ENCODE data around the gene CACNA1D.

The CACNA1D gene

DNA sequence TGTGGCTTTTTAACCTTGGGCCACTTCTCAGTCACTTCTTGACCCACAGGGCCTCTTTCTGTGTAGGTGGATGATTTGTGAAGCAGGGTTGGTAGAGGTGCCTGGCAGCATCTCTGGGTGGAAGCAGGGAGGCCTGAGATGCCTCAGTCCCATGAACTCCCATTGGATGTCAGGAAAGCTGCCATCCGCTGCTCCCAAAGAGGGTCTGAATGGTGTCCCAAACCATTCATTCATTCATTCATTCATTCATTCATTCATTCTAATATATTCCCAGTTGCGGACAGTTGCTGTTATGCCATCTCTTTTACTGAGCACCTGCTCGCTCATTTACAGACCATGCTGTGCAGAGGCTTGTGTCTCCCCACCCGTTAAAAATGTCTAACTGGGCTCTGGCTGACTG, 253.1 kb downstream of the CACNA1D start:
- H3K27ac ChIP-seq = no peak overlapping the region
- TF ChIP-seq, protein P1, sequence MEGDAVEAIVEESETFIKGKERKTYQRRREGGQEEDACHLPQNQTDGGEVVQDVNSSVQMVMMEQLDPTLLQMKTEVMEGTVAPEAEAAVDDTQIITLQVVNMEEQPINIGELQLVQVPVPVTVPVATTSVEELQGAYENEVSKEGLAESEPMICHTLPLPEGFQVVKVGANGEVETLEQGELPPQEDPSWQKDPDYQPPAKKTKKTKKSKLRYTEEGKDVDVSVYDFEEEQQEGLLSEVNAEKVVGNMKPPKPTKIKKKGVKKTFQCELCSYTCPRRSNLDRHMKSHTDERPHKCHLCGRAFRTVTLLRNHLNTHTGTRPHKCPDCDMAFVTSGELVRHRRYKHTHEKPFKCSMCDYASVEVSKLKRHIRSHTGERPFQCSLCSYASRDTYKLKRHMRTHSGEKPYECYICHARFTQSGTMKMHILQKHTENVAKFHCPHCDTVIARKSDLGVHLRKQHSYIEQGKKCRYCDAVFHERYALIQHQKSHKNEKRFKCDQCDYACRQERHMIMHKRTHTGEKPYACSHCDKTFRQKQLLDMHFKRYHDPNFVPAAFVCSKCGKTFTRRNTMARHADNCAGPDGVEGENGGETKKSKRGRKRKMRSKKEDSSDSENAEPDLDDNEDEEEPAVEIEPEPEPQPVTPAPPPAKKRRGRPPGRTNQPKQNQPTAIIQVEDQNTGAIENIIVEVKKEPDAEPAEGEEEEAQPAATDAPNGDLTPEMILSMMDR (IDR thresholded peaks at IDR 0.05) = no peak
- TF ChIP-seq ZFX (IDR thresholded peaks at IDR 0.05; ENCODE audit: borderline replicate concordance) = no peak

DNA sequence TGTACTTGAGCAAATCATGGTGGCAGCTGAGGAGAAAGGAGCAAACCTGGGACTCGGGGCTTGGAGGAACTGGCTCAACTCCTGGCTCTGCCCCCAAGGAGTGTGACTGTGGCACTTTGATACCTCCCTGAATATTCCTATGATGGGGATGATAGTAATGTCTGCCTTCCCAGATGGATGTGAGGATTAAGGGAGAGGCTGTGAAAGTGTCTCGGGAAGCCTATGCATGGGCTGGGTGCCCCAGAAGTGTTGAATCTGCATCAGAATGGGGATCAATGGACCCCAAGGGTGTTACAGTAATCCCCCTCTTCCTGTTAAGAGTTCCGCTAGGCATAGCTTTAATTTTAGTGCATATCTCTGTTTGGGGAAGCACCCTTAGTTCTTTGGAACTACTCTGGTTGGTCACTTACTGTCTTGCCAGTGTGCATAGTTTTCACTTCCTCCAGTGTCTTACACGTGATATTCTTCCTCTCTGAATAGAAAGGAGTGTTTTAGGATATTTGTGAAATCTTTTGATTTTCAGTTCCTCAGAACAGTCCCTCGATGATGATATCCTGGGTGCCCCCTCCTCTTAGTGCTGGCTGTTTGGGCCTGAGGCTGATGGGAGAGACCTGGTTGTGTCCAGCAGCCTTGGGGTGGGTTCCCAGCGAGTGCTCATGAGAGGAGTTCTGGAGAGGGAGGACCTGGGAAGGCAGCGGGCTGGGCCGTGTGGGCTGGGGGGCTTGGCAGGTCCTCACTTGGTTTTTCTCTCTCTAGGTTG, 254.3 kb downstream of the CACNA1D start:
- no peak overlapping the region for H3K27ac ChIP-seq
- TF ChIP-seq, protein P1 (IDR thresholded peaks at IDR 0.05) = no peak
- TF ChIP-seq ZFX (IDR thresholded peaks at IDR 0.05; ENCODE audit: borderline replicate concordance) = no peak

DNA sequence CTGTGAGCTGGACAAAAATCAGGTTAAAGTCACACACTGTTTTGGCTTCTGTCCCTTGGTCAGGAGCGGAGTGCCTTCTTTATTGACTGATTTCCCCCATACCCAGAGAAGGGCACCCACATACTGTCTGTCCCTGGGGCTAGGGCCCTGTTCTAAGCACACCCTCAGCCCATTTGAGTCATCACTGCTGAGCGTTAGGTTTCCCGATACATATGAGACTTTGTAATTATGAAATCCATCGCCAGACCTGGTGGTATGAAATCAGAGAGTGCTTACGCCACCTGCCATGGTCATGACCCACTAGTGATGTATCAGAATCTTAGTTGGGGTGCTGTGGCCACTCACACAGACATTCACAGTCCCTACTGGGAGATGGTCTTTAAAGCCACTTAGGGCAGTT, 255.0 kb downstream of the CACNA1D start:
- TF ChIP-seq, protein P1 (IDR thresholded peaks at IDR 0.05) = no peak
- TF ChIP-seq ZFX (IDR thresholded peaks at IDR 0.05; ENCODE audit: borderline replicate concordance) = no peak

DNA sequence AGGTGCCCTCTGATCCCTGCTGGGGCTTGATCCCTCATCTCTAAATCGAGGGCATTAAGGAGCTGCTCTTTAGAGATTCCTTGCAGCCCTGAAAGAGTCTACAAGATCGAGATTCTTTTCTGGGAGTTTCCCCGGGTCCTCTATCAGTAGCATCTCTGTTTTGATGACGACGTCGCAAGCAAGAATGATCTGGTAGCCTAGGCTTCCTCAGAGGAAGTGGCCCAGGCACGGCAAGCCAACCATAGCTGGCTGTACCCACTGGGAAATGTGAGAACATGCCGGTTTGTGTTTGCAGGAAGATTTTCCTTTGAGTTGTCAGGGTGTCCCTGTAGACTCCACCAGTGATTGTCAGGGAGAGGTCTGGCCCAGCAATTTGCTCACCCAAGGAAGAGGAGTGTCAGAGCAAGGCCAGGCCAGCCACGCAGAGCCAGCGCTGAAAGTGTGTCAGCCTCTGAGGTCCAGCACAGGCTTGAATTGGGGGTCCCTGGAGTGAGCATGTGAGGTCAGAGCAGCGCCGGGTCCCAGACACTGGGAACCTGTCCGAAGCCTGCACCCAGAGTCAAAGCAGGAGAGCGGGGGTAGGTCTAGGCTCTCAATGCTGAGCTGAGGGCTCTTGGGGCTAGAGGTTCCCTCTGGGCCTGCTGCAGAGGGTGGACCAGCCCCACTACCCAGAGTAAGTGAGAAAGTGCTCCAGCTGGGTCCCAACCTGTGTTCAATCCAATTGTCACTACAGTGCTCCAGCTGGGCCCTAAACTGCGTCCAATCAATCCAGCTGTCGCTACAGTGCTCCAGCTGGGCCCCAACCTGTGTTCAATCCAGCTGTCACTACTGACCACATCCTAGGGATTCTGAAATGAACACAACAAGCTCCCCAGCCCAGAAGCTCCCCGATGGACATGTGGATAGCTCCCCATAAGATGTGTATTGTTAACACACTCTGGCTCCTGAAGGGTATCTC, 256.1 kb downstream of the CACNA1D start:
- no peak for TF ChIP-seq ZFX (IDR thresholded peaks at IDR 0.05; ENCODE audit: borderline replicate concordance)
- TF ChIP-seq, protein P1 (IDR thresholded peaks at IDR 0.05) = no peak
- H3K27ac ChIP-seq = no peak overlapping the region

More for the DNA sequence above, 255.0 kb downstream of the CACNA1D start:
- H3K27ac ChIP-seq = no peak overlapping the region

DNA sequence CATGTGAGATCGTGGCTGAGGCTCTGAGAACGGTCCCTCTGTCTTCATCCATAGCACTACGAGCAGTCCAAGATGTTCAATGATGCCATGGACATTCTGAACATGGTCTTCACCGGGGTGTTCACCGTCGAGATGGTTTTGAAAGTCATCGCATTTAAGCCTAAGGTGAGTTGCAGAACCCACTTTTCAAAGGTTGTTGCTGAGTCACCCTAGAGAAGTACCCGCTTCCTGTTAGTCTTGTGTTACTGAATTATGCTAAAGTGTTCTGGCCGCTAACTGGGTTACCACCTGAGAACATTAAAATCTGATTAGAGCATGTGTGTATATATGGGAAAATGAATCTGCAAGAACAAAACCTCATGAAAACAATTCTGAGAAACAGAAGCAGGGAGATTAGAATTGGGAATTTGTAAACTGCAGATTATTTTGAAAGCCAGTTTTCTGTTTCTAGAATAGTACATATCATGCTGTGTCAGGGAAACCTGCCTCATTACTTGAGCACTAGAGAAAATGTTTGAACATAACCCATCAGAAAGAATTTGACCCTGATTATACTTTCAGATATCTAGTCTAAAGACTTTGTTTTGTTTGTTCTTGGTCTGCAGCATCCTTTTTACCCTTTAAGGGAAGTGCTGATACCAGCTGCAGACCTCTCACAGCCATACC, 259.2 kb downstream of the CACNA1D start:
- H3K27ac ChIP-seq = no peak overlapping the region
- TF ChIP-seq, protein P1 (IDR thresholded peaks at IDR 0.05) = no peak
- no peak for TF ChIP-seq ZFX (IDR thresholded peaks at IDR 0.05; ENCODE audit: borderline replicate concordance)

DNA sequence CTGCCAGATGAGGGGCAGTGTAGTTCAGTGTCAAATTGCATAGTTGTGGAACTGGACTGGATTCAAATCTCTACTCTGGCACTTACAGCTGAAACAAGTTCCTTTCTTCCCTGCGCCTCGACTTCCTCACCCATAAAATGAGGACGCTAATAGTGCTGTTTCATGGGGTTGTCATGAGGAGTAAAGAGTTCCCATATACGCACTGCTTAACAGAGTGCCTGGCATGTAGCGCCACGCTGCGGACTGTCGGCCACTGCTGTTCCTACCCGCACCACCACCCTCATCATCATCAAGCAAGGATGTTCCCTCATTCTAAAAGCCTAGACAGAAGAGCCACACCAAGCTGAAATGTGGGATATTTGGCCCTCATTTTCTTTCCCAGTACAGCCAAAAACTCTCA, 259.9 kb downstream of the CACNA1D start:
- TF ChIP-seq, protein P1 (IDR thresholded peaks at IDR 0.05) = no peak
- TF ChIP-seq ZFX (IDR thresholded peaks at IDR 0.05; ENCODE audit: borderline replicate concordance) = no peak
- H3K27ac ChIP-seq = no peak overlapping the region
